HL-60 (cell line): Measurements from ENCODE around the gene TUFM.

ENCODE experiments used
- DNase-seq, 2 experiments: peaks; one replicate each; pipeline ENCODE4 v3.0.0-alpha.2; 2010 to 2020; ENCODE audit warnings: low read depth in 1 of 2, low spot score in 1 of 2
- H3K27ac ChIP-seq: fragments of 250-450 bp; sonication (Bioruptor Pico); replicated peaks from 2 replicates; pipeline ENCODE4 v1.5.1; 2020; ENCODE audit warnings: mild to moderate bottlenecking, moderate library complexity
- H3K27me3 ChIP-seq: fragments of 250-450 bp; sonication (Bioruptor Pico); 2 replicates; pipeline ENCODE4 v1.5.1; 2021; ENCODE audit warnings: mild to moderate bottlenecking, moderate library complexity; ENCODE audit not compliant: insufficient read depth, poor library complexity, severe bottlenecking
- H3K4me3 ChIP-seq: replicated peaks from 2 replicates; pipeline ENCODE4 v1.5.1; 2011; ENCODE audit warnings: mild to moderate bottlenecking, control low read depth, low read length; ENCODE audit not compliant: insufficient read depth
- GABPA ChIP-seq: IDR thresholded peaks from 2 replicates; pipeline ENCODE4 v1.6.1; 2012; ENCODE audit warnings: low read depth
- POLR2AphosphoS5 ChIP-seq: IDR thresholded peaks from 2 replicates; pipeline ENCODE4 v1.6.1; 2012; ENCODE audit warnings: low read depth
- SPI1 ChIP-seq: IDR thresholded peaks from 2 replicates; pipeline ENCODE4 v1.6.1; 2012; ENCODE audit warnings: low read depth, mild to moderate bottlenecking, borderline replicate concordance
- TF ChIP-seq, protein P1 (sequence below): IDR thresholded peaks from one replicate; pipeline ENCODE4 v1.5.1; 2011; ENCODE audit warnings: low read length, control low read depth, inconsistent platforms; ENCODE audit not compliant: insufficient read depth
- TF ChIP-seq, protein P2 (sequence below): IDR thresholded peaks from 2 replicates; pipeline ENCODE4 v1.6.1; 2012; ENCODE audit warnings: low read depth; ENCODE audit not compliant: insufficient replicate concordance

Gene TUFM

DNA sequence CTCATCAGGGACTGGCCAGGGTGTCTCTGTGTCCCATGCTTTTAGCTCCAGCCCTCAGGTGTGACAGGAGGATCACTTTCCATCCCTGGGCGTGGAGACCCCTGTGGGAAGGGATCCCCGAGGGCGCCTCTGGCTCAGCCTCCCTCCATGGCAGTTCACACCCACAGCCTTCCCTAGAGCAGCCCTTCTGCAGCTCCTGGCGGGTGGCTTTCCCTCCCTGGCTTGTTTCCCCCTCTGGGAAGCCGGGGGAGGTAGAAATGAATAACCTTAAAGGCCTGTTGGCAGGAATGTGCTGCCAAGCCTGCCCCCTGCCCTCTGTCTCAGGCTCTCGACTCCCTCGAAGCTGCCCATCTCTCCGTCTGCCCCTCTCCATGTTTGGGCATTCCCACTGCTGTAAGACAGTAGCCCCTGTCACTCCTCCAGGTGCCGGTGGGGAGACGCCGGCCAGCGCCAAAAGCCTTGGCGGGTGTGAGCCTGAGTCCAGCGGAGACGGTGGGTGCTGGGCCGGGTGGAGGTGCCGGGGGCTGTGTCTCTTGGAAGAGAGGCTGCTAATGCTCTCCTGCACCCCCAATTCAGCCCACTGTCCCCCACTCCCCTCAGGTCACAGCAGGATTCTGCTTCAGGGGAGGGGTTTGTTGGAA lies 30.0 kb upstream of the TUFM start:
- Histone ChIP-seq H3K27me3 (no peaks in the 10 kb centered on the region), H3K4me3 (no peak overlapping the region), H3K27ac (no peak overlapping the region)
- TF ChIP-seq SPI1 (no peak), POLR2AphosphoS5 (no peak), GABPA (no peak)
- TF ChIP-seq, protein P1, sequence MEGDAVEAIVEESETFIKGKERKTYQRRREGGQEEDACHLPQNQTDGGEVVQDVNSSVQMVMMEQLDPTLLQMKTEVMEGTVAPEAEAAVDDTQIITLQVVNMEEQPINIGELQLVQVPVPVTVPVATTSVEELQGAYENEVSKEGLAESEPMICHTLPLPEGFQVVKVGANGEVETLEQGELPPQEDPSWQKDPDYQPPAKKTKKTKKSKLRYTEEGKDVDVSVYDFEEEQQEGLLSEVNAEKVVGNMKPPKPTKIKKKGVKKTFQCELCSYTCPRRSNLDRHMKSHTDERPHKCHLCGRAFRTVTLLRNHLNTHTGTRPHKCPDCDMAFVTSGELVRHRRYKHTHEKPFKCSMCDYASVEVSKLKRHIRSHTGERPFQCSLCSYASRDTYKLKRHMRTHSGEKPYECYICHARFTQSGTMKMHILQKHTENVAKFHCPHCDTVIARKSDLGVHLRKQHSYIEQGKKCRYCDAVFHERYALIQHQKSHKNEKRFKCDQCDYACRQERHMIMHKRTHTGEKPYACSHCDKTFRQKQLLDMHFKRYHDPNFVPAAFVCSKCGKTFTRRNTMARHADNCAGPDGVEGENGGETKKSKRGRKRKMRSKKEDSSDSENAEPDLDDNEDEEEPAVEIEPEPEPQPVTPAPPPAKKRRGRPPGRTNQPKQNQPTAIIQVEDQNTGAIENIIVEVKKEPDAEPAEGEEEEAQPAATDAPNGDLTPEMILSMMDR, result no peak
- TF ChIP-seq, protein P2, sequence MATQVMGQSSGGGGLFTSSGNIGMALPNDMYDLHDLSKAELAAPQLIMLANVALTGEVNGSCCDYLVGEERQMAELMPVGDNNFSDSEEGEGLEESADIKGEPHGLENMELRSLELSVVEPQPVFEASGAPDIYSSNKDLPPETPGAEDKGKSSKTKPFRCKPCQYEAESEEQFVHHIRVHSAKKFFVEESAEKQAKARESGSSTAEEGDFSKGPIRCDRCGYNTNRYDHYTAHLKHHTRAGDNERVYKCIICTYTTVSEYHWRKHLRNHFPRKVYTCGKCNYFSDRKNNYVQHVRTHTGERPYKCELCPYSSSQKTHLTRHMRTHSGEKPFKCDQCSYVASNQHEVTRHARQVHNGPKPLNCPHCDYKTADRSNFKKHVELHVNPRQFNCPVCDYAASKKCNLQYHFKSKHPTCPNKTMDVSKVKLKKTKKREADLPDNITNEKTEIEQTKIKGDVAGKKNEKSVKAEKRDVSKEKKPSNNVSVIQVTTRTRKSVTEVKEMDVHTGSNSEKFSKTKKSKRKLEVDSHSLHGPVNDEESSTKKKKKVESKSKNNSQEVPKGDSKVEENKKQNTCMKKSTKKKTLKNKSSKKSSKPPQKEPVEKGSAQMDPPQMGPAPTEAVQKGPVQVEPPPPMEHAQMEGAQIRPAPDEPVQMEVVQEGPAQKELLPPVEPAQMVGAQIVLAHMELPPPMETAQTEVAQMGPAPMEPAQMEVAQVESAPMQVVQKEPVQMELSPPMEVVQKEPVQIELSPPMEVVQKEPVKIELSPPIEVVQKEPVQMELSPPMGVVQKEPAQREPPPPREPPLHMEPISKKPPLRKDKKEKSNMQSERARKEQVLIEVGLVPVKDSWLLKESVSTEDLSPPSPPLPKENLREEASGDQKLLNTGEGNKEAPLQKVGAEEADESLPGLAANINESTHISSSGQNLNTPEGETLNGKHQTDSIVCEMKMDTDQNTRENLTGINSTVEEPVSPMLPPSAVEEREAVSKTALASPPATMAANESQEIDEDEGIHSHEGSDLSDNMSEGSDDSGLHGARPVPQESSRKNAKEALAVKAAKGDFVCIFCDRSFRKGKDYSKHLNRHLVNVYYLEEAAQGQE, result no peak
- no peak for DNase-seq

DNA sequence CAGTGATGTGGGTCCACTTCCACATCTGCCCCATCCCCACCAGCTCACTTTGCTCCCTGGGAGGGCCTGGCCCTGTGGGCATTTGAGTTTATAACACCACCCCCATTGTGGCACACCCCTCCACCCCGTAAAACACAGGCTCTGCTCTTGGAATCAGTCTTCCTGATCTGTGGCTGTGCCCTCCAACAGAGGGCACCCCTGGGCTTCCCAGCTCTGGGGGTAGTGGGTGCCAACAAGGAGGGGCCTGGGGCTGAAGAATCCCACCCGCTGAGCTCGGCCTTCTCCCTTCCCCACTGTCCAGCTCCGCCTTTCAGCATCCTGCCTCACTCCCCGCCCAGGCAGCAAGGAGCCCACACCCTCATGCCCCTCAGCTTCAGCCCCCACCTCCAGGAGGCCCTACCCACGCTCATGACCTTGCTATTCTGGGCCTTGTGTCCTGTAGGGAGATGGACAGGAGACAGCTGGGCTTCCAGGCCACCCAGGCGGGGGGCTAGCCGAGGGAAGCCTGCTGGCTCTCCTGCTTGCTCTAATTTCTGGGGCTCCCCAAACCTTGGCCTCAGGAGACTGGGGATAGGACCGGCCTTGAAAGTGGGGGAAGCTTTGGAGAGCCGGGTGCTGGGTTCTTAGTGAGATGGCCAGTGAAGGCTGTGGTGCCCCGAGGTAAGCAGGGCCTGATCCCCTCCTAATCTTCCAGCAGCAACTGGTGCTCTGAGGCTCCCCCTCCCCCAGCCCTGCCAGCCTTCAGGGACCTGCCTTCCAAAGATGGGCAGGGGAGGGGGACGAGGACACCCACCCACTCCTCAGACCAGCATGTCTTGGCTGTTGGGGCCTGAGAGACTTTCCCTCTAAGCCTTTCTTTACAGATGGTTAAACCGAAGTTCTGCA lies 29.2 kb upstream of the TUFM start:
- Histone ChIP-seq H3K4me3 (no peak overlapping the region), H3K27ac (no peak overlapping the region), H3K27me3 (no peaks in the 10 kb centered on the region)
- TF ChIP-seq, protein P2, result no peak
- TF ChIP-seq GABPA, result no peak
- TF ChIP-seq, protein P1, result no peak
- no peak for TF ChIP-seq POLR2AphosphoS5
- TF ChIP-seq SPI1, result no peak
- no peak for DNase-seq

DNA sequence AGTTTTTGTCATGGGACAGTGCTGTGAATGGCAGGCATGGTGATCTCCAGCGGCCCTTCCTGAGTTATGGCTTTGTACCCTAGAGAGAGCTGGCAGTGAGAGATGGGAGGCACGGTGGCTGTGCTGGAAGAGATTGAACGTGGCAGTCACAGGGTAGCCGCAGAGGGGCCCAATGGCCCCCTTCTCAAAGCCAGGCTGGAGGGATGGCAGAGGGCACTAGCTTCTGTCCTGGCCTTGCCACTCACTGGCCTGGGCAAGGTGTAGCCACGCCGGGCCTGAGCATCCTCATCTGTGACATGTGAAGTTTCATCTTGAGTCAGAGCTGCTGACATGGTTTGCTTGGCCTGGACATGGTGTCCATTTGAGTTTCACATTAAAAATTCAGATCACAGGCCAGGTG lies 28.3 kb upstream of the TUFM start:
- H3K27me3 ChIP-seq, result no peaks in the 10 kb centered on the region
- no peak for DNase-seq
- no peak overlapping the region for H3K27ac ChIP-seq
- no peak overlapping the region for H3K4me3 ChIP-seq
- TF ChIP-seq GABPA, result no peak
- TF ChIP-seq SPI1, result no peak
- no peak for TF ChIP-seq POLR2AphosphoS5
- TF ChIP-seq, protein P1, result no peak
- TF ChIP-seq, protein P2, result no peak
